GM12873 (cell line): ENCODE measurements around the gene ONECUT1.

Source experiments
- CTCF ChIP-seq: IDR thresholded peaks from 2 replicates; pipeline ENCODE4 v1.5.1; 2012; ENCODE audit warnings: low read depth, mild to moderate bottlenecking, moderate library complexity, low read length, control low read depth; ENCODE audit not compliant: insufficient read depth; ENCODE audit errors: missing control alignments

ONECUT1 gene

DNA sequence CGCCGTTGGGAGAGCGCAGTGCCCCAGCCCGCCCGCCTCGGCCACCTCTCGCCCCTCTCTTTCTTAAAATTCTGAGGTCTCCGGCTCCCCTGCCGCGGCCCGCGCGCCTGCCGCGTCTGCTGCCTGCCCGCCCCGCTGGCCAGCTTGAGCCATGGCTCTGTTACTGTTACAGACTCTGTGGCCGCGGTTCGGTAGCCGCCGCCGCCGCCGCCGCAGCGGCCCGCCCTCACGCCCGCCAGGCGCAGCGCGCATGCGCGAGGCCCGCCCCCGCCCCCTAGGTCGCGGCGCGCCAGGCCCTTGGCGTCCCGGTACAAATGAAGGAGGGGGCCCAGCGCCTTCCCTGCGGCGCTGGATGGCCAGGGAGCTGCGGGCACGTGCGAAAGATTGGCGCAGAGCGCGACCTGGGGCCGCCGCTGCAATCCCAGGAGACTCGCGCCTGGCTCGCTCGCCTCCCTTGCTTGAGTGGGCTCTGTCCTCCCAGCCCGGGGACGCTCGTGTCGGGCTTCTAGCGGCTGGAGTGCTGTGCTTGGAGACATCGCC is at the start of gene ONECUT1:
TSS of gene ONECUT1 (minus strand) at position 168 of the 540 bp plus-strand sequence. CDS start 452 bp downstream, outside the sequence.
- TF ChIP-seq CTCF, result no peak

DNA sequence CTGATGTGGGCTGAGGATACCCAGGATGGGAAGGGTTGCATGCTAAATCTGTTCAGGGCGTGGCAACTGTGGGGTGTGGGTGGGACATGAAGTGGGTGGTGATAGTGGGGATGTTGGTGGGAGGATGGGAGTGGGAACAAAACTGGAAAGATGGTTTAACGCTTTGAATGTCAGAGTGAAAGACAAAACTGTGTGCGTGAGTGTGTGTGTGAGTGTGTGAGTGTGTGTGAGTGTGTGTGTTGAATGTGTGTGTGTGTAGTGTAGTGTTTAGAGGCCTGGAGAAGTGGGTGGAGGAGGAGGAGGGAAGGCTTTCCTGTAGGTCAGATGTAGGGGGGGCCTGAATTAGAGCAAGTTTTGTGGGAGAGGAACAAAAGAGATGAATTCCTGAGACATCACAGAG is 44.2 kb upstream of the ONECUT1 start:
- no peak for TF ChIP-seq CTCF

GRCh38 chr15:52822475-52822874 is 32.3 kb upstream of the ONECUT1 start:
- no peak for TF ChIP-seq CTCF

DNA sequence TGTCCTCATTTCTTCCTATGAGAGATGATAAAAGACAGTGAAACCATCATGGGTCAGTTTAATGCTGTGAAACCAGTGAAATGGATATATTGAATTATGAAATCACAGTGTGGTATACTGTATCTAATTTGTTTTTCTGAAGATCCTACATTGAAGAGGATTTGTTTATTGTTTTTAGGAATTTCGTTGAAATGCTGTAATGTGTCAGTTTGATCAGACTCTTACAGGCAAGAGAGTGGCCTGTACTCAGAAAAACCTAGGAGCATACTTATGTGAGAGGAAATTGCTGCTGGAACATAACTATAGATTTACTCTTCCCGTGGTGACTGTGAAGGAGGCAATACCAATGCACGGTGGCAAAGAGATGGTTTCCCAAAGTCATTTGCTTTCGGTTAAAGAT is 29.1 kb upstream of the ONECUT1 start:
- TF ChIP-seq CTCF, result no peak

DNA sequence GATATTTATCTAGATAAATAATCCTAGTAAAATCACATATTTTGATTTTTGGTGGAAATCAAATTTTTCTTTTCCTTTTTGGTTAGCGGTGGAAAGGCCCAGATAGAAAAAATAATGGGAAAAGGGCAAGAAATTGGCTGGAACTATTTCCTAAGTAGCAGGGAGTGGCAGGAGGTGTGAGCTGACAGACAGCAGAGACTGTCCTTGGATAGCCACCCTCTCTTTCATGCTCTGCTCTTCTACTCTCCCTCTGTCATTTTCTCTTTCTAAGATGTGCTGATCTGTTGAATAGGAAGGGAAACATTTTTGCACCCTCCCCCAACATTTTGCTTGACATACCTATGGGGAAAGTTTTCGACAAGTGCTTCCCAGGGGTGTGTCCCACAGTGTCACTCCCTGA is 18.9 kb upstream of the ONECUT1 start:
- no peak for TF ChIP-seq CTCF

- TF ChIP-seq CTCF, result no peak
Observed at GRCh38 chr15:52808441-52808840, 18.3 kb upstream of the ONECUT1 start.

DNA sequence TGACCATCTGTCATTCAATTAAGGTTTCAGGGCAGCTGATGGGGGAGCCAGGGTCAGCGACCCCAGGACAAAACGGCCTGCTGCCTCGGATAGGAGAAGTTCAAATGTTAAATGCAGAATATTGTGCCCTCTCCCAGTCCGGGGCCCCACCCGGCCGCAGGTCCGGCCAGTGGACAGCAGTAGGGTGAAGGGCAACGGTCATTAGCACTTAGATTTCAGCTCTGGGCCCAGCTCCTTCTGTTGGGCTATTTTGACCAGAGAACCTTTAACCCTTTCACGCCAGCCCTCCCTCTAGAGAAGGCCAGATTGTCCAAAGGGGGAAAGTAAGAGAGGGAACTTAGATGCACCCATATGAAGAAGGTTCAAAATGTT is 16.1 kb upstream of the ONECUT1 start:
- no peak for TF ChIP-seq CTCF
